ENCODE data around the gene MUC2.
A peak's percentile ranks its signal among the peaks of the same experiment; 100 is the strongest.

Gene MUC2

GRCh38 chr11:1047595-1048156 lies 27.0 kb upstream of the MUC2 start:
- no peak overlapping the region for H3K4me3 ChIP-seq (ENCODE audit: low read depth, low read length)
- no peak for DNase-seq (ENCODE audit: low read depth)
- TF ChIP-seq CTCF (IDR thresholded peaks at IDR 0.05; ENCODE audit: low read depth, low read length, missing control alignments) = no peak

- DNase-seq (ENCODE audit: low read depth) = no peak
- no peak overlapping the region for H3K4me3 ChIP-seq (ENCODE audit: low read depth, low read length)
- TF ChIP-seq CTCF (IDR thresholded peaks at IDR 0.05; ENCODE audit: low read depth, low read length, missing control alignments) = no peak
Measured at GRCh38 chr11:1048375-1049070, 26.2 kb upstream of the MUC2 start.

GRCh38 chr11:1049071-1049405 lies 25.6 kb upstream of the MUC2 start:
- no peak for DNase-seq (ENCODE audit: low read depth)
- no peak for TF ChIP-seq CTCF (IDR thresholded peaks at IDR 0.05; ENCODE audit: low read depth, low read length, missing control alignments)
- H3K4me3 ChIP-seq (ENCODE audit: low read depth, low read length) = no peak overlapping the region

- TF ChIP-seq CTCF (IDR thresholded peaks at IDR 0.05; ENCODE audit: low read depth, low read length, missing control alignments) = no peak
- no peak overlapping the region for H3K4me3 ChIP-seq (ENCODE audit: low read depth, low read length)
- no peak for DNase-seq (ENCODE audit: low read depth)
Measured at GRCh38 chr11:1049431-1049891, 25.2 kb upstream of the MUC2 start.

GRCh38 chr11:1049911-1050580 lies 24.6 kb upstream of the MUC2 start:
- H3K4me3 ChIP-seq (ENCODE audit: low read depth, low read length) = no peak overlapping the region
- no peak for DNase-seq (ENCODE audit: low read depth)
- no peak for TF ChIP-seq CTCF (IDR thresholded peaks at IDR 0.05; ENCODE audit: low read depth, low read length, missing control alignments)

- no peak overlapping the region for H3K4me3 ChIP-seq (ENCODE audit: low read depth, low read length)
- TF ChIP-seq CTCF (IDR thresholded peaks at IDR 0.05; ENCODE audit: low read depth, low read length, missing control alignments) = peak; percentile 91
- no peak for DNase-seq (ENCODE audit: low read depth)
Measured at GRCh38 chr11:1050581-1051355, 23.9 kb upstream of the MUC2 start.

Measured in GM12864 (cell line).